Ascending aorta (tissue), 2 donors: ENCODE data around the gene PABPN1L. TPM values are rescaled to one million over a fixed set of nuclear protein-coding genes. Genes with fewer than 3 reads are reported as not detected.

Experiments
- DNase-seq, 2 donors: peaks; one replicate each; pipeline ENCODE4 v3.0.0-alpha.2; 2019; ENCODE audit warnings: low spot score in 2 of 2
- H3K27ac ChIP-seq, 2 donors: fragments of 200-600 bp; sonication (generic); one replicate each; pipeline ENCODE4 v1.5.1; 2016 to 2017; ENCODE audit warnings: mild to moderate bottlenecking in 1 of 2
- H3K27me3 ChIP-seq: fragments of 200-600 bp; sonication (generic); one replicate; pipeline ENCODE4 v1.5.1; 2017
- H3K36me3 ChIP-seq, 2 donors: fragments of 200-600 bp; sonication (generic); one replicate each; pipeline ENCODE4 v1.5.1; 2016
- H3K4me1 ChIP-seq, 2 donors: fragments of 200-600 bp; sonication (generic); one replicate each; pipeline ENCODE4 v1.5.1; 2016 to 2017; ENCODE audit warnings: mild to moderate bottlenecking in 1 of 2
- H3K4me3 ChIP-seq, 2 donors: fragments of 200-600 bp; sonication (generic); one replicate each; pipeline ENCODE4 v1.5.1; 2016 to 2017; ENCODE audit warnings: mild to moderate bottlenecking in 1 of 2
- H3K9me3 ChIP-seq, 2 donors: fragments of 200-600 bp; sonication (generic); one replicate each; pipeline ENCODE4 v1.5.1; 2016
- intact Hi-C: fragments of 100-400 bp; cut with DNase I; formaldehyde crosslinking; loops from one replicate; pipeline ENCODE4 v1.15.1; 2023
- total RNA-seq: library from RNA; depleted of rRNA; stranded (reverse); fragments of >200 nt; gene quantifications from one replicate; pipeline ENCODE4 v1.1.0, GENCODE V29; 2016
- TF ChIP-seq, protein P1 (sequence below), 3 experiments: fragments of 200-600 bp in 2 of 3; fragments of 450-650 bp in 1 of 3; sonication (generic) in 2 of 3; IDR thresholded peaks; one replicate each; pipeline ENCODE4 v1.5.1; 2016 to 2019; ENCODE audit warnings: antibody characterized with exemption in 3 of 3, mild to moderate bottlenecking in 1 of 3, moderate library complexity in 1 of 3

PABPN1L gene
- total RNA-seq, 1 donor from 2014 or later: not detected

DNA sequence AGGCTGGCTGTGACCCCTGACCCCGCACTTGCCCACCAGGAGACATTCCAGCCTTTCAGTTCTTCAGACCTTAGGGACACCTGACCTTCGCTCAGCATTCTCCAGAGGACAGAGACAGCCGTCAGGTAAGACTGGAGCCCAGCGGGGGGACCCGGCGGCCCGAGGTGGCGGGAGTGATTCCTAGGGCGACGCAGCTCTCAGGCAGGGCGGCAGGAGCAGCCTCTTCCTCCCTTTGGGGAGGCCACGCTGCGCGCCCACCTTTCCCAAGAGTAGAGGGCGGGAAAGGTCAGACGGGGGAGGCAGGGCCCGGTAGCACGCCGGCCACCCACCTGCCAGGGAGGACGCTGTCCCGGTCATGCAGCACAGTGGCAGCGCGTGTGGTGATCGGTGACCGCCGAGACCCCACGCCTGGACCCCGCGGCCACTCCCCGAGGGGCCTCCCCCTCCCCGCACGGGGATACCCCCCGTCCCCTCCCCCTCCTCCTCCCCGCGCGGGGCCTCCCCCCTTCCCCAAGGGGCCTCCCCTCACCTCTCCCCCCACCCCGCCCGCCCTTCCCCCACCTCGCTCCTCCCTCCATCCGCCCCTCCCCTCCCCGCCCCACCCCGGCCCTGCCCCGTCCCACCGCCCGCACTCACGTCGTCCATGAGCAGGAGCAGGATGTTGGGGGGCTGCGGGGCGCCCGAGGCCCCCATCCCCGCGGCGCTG, 10.2 kb downstream of the PABPN1L start:
- no peaks in the 10 kb centered on the region for H3K27me3 ChIP-seq
- peaks cover 22 to 27% of the 10 kb centered on the region in 2 donors for H3K36me3 ChIP-seq
- peaks cover 13 to 14% of the 10 kb centered on the region in 2 donors for H3K4me1 ChIP-seq
- TF ChIP-seq, protein P1, sequence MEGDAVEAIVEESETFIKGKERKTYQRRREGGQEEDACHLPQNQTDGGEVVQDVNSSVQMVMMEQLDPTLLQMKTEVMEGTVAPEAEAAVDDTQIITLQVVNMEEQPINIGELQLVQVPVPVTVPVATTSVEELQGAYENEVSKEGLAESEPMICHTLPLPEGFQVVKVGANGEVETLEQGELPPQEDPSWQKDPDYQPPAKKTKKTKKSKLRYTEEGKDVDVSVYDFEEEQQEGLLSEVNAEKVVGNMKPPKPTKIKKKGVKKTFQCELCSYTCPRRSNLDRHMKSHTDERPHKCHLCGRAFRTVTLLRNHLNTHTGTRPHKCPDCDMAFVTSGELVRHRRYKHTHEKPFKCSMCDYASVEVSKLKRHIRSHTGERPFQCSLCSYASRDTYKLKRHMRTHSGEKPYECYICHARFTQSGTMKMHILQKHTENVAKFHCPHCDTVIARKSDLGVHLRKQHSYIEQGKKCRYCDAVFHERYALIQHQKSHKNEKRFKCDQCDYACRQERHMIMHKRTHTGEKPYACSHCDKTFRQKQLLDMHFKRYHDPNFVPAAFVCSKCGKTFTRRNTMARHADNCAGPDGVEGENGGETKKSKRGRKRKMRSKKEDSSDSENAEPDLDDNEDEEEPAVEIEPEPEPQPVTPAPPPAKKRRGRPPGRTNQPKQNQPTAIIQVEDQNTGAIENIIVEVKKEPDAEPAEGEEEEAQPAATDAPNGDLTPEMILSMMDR (IDR thresholded peaks at IDR 0.05): no peak
- no peaks in the 10 kb centered on the region for H3K9me3 ChIP-seq
- peak in 1 of 2 donors; percentile 67 for DNase-seq
- peak overlapping the region; percentile 64 to 87 for H3K4me3 ChIP-seq
- H3K27ac ChIP-seq: peak overlapping the region; percentile 54 to 66
- intact Hi-C loops: loop anchor here (1.0 to 5.0 kb wide), 7 partner anchors 71 to 635 kb away; partner anchors contain the start of genes ANKRD11, CTU2, MVD and PIEZO1

DNA sequence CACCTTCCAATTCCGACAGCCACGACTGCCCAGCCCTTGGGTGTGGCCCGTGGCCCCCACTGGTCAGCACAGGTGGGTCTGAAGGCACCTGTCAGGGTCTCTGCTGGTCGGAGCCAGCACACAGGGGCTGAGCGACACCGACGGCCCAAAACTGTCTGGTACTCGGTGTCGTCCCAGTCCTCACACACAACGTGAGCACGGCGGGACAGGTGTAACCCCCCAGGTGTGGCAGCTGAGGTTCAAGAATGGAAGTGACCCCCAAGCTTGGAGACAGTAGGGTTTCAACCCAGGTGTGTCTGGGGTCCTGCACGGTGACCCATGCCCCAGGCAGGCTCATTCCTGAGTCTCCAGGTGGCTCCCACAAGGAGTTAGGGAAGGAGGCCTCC, 10.7 kb downstream of the PABPN1L start:
- intact Hi-C loops: loop anchor here (1.0 to 5.0 kb wide), 7 partner anchors 71 to 635 kb away; partner anchors contain the start of genes ANKRD11, CTU2, MVD and PIEZO1
- Histone ChIP-seq H3K4me1 (peaks cover 13 to 14% of the 10 kb centered on the region in 2 donors), H3K27me3 (no peaks in the 10 kb centered on the region), H3K9me3 (no peaks in the 10 kb centered on the region), H3K4me3 (peak overlapping the region; percentile 64 to 87), H3K27ac (no peak overlapping the region), H3K36me3 (peaks cover 17 to 22% of the 10 kb centered on the region in 2 donors)
- DNase-seq: no peak
- TF ChIP-seq, protein P1 (IDR thresholded peaks at IDR 0.05): no peak

DNA sequence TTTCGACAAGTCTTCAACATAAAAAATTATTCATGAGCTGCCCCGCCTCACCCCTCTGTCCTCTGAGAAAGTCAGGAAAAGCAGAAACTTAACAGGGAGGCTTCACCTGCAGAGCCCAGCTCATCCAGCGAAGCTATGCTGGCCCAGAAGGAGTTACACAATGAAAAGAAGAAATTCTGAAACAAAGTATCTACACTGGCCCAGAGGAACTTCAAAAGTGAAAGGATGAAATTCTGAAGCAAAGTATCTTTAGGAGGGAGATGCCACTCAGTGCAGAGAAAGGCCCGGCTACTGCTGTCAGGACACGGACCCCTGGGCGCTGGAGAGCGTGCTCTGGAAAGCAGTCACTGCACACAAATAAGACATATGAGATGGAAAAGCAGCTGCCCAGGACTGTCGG, 11.3 kb downstream of the PABPN1L start:
- TF ChIP-seq, protein P1 (IDR thresholded peaks at IDR 0.05): no peak
- no peak overlapping the region for H3K27ac ChIP-seq
- peaks cover 13 to 14% of the 10 kb centered on the region in 2 donors for H3K4me1 ChIP-seq
- no peak for DNase-seq
- no peak overlapping the region for H3K4me3 ChIP-seq
- no peaks in the 10 kb centered on the region for H3K27me3 ChIP-seq
- H3K9me3 ChIP-seq: no peaks in the 10 kb centered on the region
- peaks cover 11 to 20% of the 10 kb centered on the region in 2 donors for H3K36me3 ChIP-seq
- intact Hi-C loops: loop anchor here (5.0 kb wide), 2 partner anchors 193 to 403 kb away; partner anchors contain the start of genes MVD and ZFPM1

DNA sequence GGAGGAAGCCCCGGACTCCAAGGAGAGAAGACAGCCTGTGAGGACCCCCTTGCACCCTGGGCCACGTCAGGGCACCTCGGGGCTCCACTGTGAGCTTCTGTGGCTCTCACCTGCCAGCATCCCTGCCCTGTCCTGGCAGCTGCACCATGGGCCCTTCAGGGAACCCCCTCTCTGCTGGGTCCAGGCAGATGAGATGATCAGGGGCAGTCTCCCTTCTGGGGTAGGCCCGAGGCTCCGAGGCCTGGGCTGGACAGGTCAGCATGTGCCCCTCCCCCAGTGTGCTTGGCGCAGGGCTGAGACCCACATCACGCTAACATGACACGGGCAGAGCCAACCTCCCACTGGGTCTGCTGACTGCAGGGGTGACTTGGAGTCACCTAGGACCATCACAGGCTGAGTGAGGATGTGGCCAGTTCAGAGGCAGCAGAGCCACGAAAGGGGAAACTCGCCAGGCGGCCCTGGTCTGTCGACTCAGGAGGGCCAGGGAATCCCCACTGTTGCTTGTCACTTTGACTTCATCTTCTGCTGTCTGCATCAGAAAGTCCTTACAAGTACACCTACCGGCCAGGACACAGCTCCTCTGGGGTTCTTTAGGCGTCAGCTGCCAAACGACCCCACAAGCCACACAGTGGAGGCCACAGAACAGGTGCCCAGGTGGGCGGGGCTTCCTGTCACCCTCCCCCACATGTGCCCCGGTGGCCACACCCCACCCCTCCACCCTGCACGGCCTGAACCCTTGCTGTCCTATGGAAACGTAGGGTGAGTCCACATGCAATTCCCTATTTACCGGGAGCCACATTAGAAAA, 12.0 kb downstream of the PABPN1L start:
- Histone ChIP-seq H3K9me3 (no peaks in the 10 kb centered on the region), H3K4me1 (peaks cover 13 to 14% of the 10 kb centered on the region in 2 donors), H3K27ac (no peak overlapping the region), H3K27me3 (no peaks in the 10 kb centered on the region), H3K4me3 (no peak overlapping the region), H3K36me3 (peaks cover 4 to 17% of the 10 kb centered on the region in 2 donors)
- intact Hi-C loops: loop anchor here (5.0 kb wide), 2 partner anchors 192 to 402 kb away; partner anchors contain the start of genes MVD and ZFPM1
- TF ChIP-seq, protein P1 (IDR thresholded peaks at IDR 0.05): no peak
- no peak for DNase-seq

DNA sequence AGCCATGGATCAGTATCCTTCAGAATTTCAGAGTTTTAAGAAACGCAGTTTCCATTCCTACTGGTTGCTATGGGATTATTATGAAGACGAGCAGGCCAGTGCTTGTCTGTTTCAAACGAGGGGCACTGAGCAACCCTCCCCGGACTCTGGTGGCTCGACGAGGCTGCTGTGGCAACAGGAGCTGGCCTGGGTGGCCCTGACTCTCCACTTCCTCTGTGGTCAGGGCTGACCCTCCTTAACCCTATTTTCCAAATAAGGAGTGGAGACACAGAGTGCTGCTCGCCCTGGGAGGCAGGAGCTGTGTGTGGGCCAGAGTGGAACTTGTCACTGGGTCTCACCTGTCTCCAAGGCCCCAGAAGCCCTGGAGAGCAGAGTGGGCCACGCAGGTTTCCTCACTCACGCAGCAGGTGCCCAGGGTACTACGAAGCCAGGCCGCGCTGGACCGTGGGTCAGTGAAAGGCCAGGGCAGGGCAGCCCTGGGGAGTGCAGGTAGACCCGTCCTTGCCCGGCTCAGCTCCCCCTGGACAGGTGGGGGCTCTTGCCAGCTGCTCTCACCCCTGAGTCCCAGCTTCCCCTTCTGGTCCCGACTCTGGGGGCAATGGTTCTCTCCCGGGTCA, 13.0 kb downstream of the PABPN1L start:
- TF ChIP-seq, protein P1 (IDR thresholded peaks at IDR 0.05): no peak
- no peak overlapping the region for H3K27ac ChIP-seq
- H3K4me1 ChIP-seq: peaks cover 13 to 14% of the 10 kb centered on the region in 2 donors
- H3K4me3 ChIP-seq: no peak overlapping the region
- peaks cover 0 to 10% of the 10 kb centered on the region in 2 donors for H3K36me3 ChIP-seq
- peak in 1 of 2 donors; percentile 69 for DNase-seq
- H3K9me3 ChIP-seq: no peaks in the 10 kb centered on the region
- intact Hi-C loops: no loop called here
- H3K27me3 ChIP-seq: no peaks in the 10 kb centered on the region
